K562 (cell line): ENCODE measurements around the gene TSPAN3. TPM values are rescaled to one million over a fixed set of nuclear protein-coding genes. Genes with fewer than 3 reads are reported as not detected.

Source experiments
- ATAC-seq: fragments of 200-7000 bp; cut with Tn5 transposase; 3 replicates; pipeline ENCODE4 v1.9.1; 2020; ENCODE audit warnings: moderate library complexity
- BruUV-seq: library from RNA; stranded (reverse); fragments of 400-500 nt; replicated peaks from 2 replicates; lab custom pipeline; 2021; lab: Mats Ljungman, UMichigan
- CTCF ChIA-PET: fragments of 300-600 bp; formaldehyde crosslinking; extraction: SDS; loops from one replicate; lab custom pipeline; 2021; ENCODE audit warnings: low intra/inter-chr PET ratio; lab: Yijun Ruan, JAX
- POLR2A ChIA-PET: fragments of 300-600, 350-650 bp; sonication (Branson Sonifier 250); formaldehyde crosslinking; extraction: SDS; loops from one replicate; lab custom pipeline; 2021; ENCODE audit warnings: antibody characterized with exemption, inconsistent platforms; lab: Yijun Ruan, JAX
- DNase-seq, 4 experiments: peaks; one replicate each; pipeline versions ENCODE4 v3.0.0 to v3.0.0-alpha.2; 2011 to 2018; ENCODE audit warnings: low spot score in 3 of 4, mixed read lengths in 3 of 4; ENCODE audit errors: extremely low read depth in 1 of 4
- FAIRE-seq: peaks from 2 replicates; lab custom pipeline; 2011; peaks lifted over from hg19 to GRCh38; lab: Jason Lieb, UNC
- H2AFZ ChIP-seq: 2 replicates; pipeline ENCODE4 v1.6.0; 2011; ENCODE audit warnings: low read depth, low read length, control low read depth, inconsistent platforms
- H3K27ac ChIP-seq: fragments of 200-600 bp; 3 replicates; pipeline ENCODE4 v1.8.0; 2011; ENCODE audit warnings: low read depth, mild to moderate bottlenecking, control low read depth, inconsistent platforms, low read length, moderate library complexity, mixed read lengths; ENCODE audit errors: extremely low read depth
- H3K27me3 ChIP-seq, 2 experiments: fragments of 300-600 bp in 1 of 2; 2 replicates in 1 of 2; 3 replicates in 1 of 2; pipeline versions ENCODE4 v1.6.0 to v1.8.0; 2011; ENCODE audit warnings: inconsistent platforms in 2 of 2, low read length in 2 of 2, mild to moderate bottlenecking in 1 of 2, mixed read lengths in 1 of 2, moderate library complexity in 1 of 2; ENCODE audit not compliant: control insufficient read depth in 2 of 2, insufficient read depth in 2 of 2
- H3K36me3 ChIP-seq: fragments of 300-600 bp; 3 replicates; pipeline ENCODE4 v1.8.0; 2011; ENCODE audit warnings: mild to moderate bottlenecking, low read length, inconsistent platforms; ENCODE audit not compliant: control insufficient read depth, insufficient read depth
- H3K4me1 ChIP-seq, 2 experiments: fragments of 200-600 bp in 1 of 2; replicated peaks in 1 of 2; 2 replicates in 1 of 2; 3 replicates in 1 of 2; pipeline versions ENCODE4 v1.5.1 to v1.8.0; 2011; ENCODE audit warnings: inconsistent platforms in 2 of 2, low read length in 2 of 2, mild to moderate bottlenecking in 1 of 2, mixed read lengths in 1 of 2, moderate library complexity in 1 of 2; ENCODE audit not compliant: control insufficient read depth in 2 of 2, insufficient read depth in 2 of 2
- H3K4me2 ChIP-seq: 2 replicates; pipeline ENCODE4 v1.6.1; 2011; ENCODE audit warnings: low read length, control low read depth, inconsistent platforms, mixed read lengths; ENCODE audit not compliant: insufficient read depth
- H3K4me3 ChIP-seq: fragments of 200-600 bp; sonication (generic), shearing (Covaris generic); 2 replicates; pipeline ENCODE4 v1.5.1; 2016; ENCODE audit warnings: control low read depth, inconsistent platforms
- H3K79me2 ChIP-seq: fragments of 200-600 bp; 3 replicates; pipeline ENCODE4 v1.8.0; 2011; ENCODE audit warnings: low read length, inconsistent platforms; ENCODE audit not compliant: control insufficient read depth, insufficient read depth
- H3K9ac ChIP-seq, 2 experiments: 2 replicates each; pipeline versions ENCODE4 v1.6.0 to v1.6.1; 2011; ENCODE audit warnings: low read depth in 2 of 2, low read length in 2 of 2, control low read depth in 1 of 2, inconsistent platforms in 1 of 2, mild to moderate bottlenecking in 1 of 2, mixed read lengths in 1 of 2; ENCODE audit not compliant: insufficient read depth in 1 of 2
- H3K9me1 ChIP-seq: one replicate; pipeline ENCODE4 v1.6.0; 2011; ENCODE audit warnings: inconsistent platforms, mild to moderate bottlenecking, low read length, moderate library complexity; ENCODE audit not compliant: control insufficient read depth, insufficient read depth
- H3K9me3 ChIP-seq: replicated peaks from 2 replicates; pipeline ENCODE4 v1.5.1; 2011; ENCODE audit warnings: low read depth, low read length, inconsistent platforms; ENCODE audit not compliant: control insufficient read depth, insufficient read depth
- H4K20me1 ChIP-seq: replicated peaks from 2 replicates; pipeline ENCODE4 v1.6.1; 2011; ENCODE audit warnings: low read length, inconsistent platforms, mixed read lengths; ENCODE audit not compliant: control insufficient read depth, insufficient read depth
- CBFA2T2 ChIP-seq: fragments of 450-650 bp; conservative IDR thresholded peaks from 2 replicates; pipeline ENCODE4 v1.6.1; 2017; ENCODE audit warnings: mild to moderate bottlenecking
- HMG20A ChIP-seq: fragments of 450-650 bp; formaldehyde crosslinking; conservative IDR thresholded peaks from 2 replicates; pipeline ENCODE4 v1.4.0; 2020; ENCODE audit warnings: mild to moderate bottlenecking, mixed read lengths
- RBM39 ChIP-seq: fragments of 200-400 bp; formaldehyde crosslinking; optimal IDR thresholded peaks from 2 replicates; pipeline ENCODE3; 2018; ENCODE audit warnings: low read depth, low read length
- TRIM24 ChIP-seq, 2 experiments: fragments of 450-650 bp; IDR thresholded peaks; 2 replicates each; pipeline ENCODE4 v1.6.1; 2016
- WGBS: fragments of 100-300 bp; shearing (Covaris generic); methylation state at CpG from one replicate; pipeline ENCODE4 v1.1.6; 2016; ENCODE audit warnings: low coverage, mixed read lengths; ENCODE audit not compliant: insufficient coverage; ENCODE audit errors: missing lambda C conversion rate; 5-methylcytosine and 5-hydroxymethylcytosine counted together
- in situ Hi-C: fragments of 300-500 bp; cut with MboI; formaldehyde crosslinking; loops from 4 replicates; pipeline ENCODE4 v1.15.0; 2018; ENCODE audit warnings: inconsistent platforms, mixed read lengths
- intact Hi-C: fragments of 100-400 bp; cut with micrococcal nuclease; formaldehyde crosslinking; loops from 2 replicates; pipeline ENCODE4 v1.14.2; 2022
- polyA plus RNA-seq, 8 experiments: library from polyadenylated mRNA; depleted of rRNA in 4 of 8; stranded (reverse) in 5 of 8; unstranded in 3 of 8; fragments of >200 nt; fragmentation: Nextera tagmentation in 2 of 8; fragmentation: Illumina TruSeq in 1 of 8; extraction: Ambion mirVana in 2 of 8; extraction: Trizol in 1 of 8; gene quantifications; 2 replicates each; pipeline versions ENCODE4 v1.2.1 to v1.2.3, GENCODE V29; 2011 to 2014; ENCODE audit warnings: inconsistent platforms in 1 of 8, missing spikeins in 1 of 8
- total RNA-seq, 7 experiments: library from RNA; depleted of rRNA in 6 of 7; stranded (reverse); fragments of >200 nt in 6 of 7; fragmentation: Illumina TruSeq in 2 of 7; extraction: Trizol in 2 of 7; gene quantifications; 2 replicates each; pipeline versions ENCODE4 v1.2.1 to v1.2.3, GENCODE V29; 2011 to 2021; ENCODE audit warnings: low replicate concordance in 1 of 7
- TF ChIP-seq, protein P1 (sequence below), 2 experiments: fragments of 450-650 bp; IDR thresholded peaks; 2 replicates each; pipeline ENCODE4 v1.6.1; 2016; ENCODE audit warnings: mild to moderate bottlenecking in 2 of 2, borderline replicate concordance in 1 of 2, low read depth in 1 of 2, moderate library complexity in 1 of 2
- TF ChIP-seq, protein P2 (sequence below): fragments of 450-650 bp; conservative IDR thresholded peaks from 2 replicates; pipeline ENCODE4 v1.6.1; 2016; ENCODE audit warnings: missing genetic modification characterization, low read depth, mild to moderate bottlenecking, control low read depth, missing compliant biosample characterization

TSPAN3 gene
- total and polyA plus RNA-seq, 9 of the 15 experiments (the other 6 are each of a cell fraction or from before 2014, with no cell fraction given): 14.3 to 144 (median 71.1) TPM

- no peak for ATAC-seq
- H3K4me3 ChIP-seq: no peak overlapping the region
- POLR2A ChIA-PET: interaction anchor here (0.8 to 2.4 kb wide), 3 partner anchors 9 to 13 kb away, joined by 3 to 8 read pairs (median 3); no protein-coding TSS in a partner anchor
- CTCF ChIA-PET: no interaction called here
- no peaks in the 10 kb centered on the region for H3K9me1 ChIP-seq
- H3K4me1 ChIP-seq: no peaks in the 10 kb centered on the region
- no peak overlapping the region for H3K9ac ChIP-seq
- H3K27me3 ChIP-seq: no peaks in the 10 kb centered on the region
- H3K9me3 ChIP-seq: no peaks in the 10 kb centered on the region
- in situ Hi-C loops: no loop called here
- H3K4me2 ChIP-seq: no peak overlapping the region
- H3K79me2 ChIP-seq: no peaks in the 10 kb centered on the region
- no peak overlapping the region for H2AFZ ChIP-seq
- DNase-seq: no peak
- intact Hi-C loops: no loop called here
- peaks cover 45% of the 10 kb centered on the region; the same call in 2 of the 3 replicates for H3K36me3 ChIP-seq
- 73% methylated on average over 7 of the region's 7 CpGs for WGBS
- no peak for TF ChIP-seq HMG20A (CRISPR knock-in tag)
- no peak for TF ChIP-seq TRIM24 (IDR thresholded peaks at IDR 0.05)
- TF ChIP-seq CBFA2T2: no peak
- TF ChIP-seq, protein P1, sequence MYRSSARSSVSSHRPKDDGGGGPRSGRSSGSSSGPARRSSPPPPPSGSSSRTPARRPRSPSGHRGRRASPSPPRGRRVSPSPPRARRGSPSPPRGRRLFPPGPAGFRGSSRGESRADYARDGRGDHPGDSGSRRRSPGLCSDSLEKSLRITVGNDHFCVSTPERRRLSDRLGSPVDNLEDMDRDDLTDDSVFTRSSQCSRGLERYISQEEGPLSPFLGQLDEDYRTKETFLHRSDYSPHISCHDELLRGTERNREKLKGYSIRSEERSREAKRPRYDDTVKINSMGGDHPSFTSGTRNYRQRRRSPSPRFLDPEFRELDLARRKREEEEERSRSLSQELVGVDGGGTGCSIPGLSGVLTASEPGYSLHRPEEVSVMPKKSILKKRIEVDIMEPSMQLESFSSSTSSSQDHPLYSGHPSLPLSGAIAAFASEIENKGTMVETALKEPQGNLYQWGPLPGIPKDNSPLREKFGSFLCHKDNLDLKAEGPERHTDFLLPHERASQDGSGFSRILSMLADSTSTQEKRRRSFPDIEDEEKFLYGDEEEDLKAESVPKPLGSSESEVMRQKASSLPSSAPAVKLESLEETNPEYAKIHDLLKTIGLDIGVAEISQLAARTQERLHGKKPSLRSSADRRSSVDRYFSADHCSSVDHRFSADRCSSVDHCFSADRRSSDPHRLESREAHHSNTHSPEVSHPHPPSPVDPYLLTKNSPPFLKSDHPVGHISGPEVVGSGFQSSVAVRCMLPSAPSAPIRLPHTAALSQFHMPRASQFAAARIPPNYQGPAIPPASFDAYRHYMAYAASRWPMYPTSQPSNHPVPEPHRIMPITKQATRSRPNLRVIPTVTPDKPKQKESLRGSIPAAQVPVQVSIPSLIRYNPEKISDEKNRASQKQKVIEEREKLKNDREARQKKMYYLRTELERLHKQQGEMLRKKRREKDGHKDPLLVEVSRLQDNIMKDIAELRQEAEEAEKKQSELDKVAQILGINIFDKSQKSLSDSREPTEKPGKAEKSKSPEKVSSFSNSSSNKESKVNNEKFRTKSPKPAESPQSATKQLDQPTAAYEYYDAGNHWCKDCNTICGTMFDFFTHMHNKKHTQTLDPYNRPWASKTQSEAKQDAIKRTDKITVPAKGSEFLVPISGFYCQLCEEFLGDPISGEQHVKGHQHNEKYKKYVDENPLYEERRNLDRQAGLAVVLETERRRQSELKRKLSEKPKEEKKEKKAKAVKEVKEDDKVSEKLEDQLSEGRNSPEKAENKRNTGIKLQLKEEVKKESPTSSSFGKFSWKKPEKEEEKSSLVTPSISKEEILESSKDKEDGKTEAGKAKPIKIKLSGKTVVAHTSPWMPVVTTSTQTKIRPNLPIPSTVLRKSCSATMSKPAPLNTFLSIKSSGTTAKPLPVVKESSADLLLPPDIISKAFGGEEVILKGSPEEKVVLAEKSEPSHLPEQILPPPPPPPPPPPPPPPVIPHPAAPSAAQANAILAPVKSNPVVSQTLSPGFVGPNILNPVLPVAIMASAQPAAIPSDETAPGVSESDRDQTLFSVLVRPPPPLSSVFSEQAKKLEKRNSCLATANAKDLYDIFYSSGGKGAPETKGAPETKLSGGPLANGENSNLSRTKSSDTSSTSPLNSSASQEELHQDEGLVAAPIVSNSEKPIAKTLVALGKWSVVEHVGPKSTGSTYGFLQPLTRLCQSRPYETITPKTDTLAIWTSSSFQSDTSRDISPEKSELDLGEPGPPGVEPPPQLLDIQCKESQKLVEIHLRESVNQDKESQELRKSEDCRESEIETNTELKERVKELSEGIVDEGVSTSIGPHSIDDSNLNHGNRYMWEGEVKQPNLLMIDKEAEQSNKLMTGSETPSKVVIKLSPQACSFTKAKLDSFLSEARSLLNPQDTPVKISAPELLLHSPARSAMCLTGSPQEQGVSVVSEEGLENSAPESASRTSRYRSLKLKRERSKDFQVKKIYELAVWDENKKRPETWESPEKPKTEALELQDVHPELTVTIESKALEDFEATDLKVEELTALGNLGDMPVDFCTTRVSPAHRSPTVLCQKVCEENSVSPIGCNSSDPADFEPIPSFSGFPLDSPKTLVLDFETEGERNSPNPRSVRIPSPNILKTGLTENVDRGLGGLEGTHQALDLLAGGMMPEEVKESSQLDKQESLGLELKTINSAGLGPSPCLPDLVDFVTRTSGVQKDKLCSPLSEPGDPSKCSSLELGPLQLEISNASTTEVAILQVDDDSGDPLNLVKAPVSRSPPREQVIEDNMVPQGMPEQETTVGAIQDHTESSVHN (IDR thresholded peaks at IDR 0.05; ENCODE audit: borderline replicate concordance in 1 of 2, low read depth in 1 of 2): no peak
- TF ChIP-seq, protein P2, sequence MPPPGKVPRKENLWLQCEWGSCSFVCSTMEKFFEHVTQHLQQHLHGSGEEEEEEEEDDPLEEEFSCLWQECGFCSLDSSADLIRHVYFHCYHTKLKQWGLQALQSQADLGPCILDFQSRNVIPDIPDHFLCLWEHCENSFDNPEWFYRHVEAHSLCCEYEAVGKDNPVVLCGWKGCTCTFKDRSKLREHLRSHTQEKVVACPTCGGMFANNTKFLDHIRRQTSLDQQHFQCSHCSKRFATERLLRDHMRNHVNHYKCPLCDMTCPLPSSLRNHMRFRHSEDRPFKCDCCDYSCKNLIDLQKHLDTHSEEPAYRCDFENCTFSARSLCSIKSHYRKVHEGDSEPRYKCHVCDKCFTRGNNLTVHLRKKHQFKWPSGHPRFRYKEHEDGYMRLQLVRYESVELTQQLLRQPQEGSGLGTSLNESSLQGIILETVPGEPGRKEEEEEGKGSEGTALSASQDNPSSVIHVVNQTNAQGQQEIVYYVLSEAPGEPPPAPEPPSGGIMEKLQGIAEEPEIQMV (tag): no peak
- TF ChIP-seq RBM39: no peak
- no peak overlapping the region for H3K27ac ChIP-seq
- H4K20me1 ChIP-seq: no peaks in the 10 kb centered on the region
- BruUV-seq: no TSS peak
- FAIRE-seq: no peak
Observed at GRCh38 chr15:77044228-77045042, 26.5 kb downstream of the TSPAN3 start.
